ENCODE results near the gene ROBO4. TPM values are rescaled to one million over a fixed set of nuclear protein-coding genes. Genes with fewer than 3 reads are reported as not detected.

The ROBO4 gene
- total and polyA plus RNA-seq, 9 of the 15 experiments (the other 6 are each of a cell fraction or from before 2014, with no cell fraction given), result not detected

- intact Hi-C loops (cut with micrococcal nuclease) (no loop called here), in situ Hi-C loops (cut with MboI) (no loop called here)
- FAIRE-seq, result no peak
- Histone ChIP-seq H4K20me1 (replicated peaks; ENCODE audit: control insufficient read depth, insufficient read depth, low read length) (0 out of 2 replicates have a peak, but pooled peaks cover 4% of the 10 kb centered on the region), H3K79me2 (ENCODE audit: control insufficient read depth, insufficient read depth, low read length) (no peaks in the 10 kb centered on the region), H3K9me3 (replicated peaks; ENCODE audit: control insufficient read depth, insufficient read depth, low read depth, low read length) (no peaks in the 10 kb centered on the region), H3K36me3 (ENCODE audit: control insufficient read depth, insufficient read depth, low read length) (no peaks in the 10 kb centered on the region), H3K9me1 (ENCODE audit: control insufficient read depth, insufficient read depth, low read length) (peaks cover 2% of the 10 kb centered on the region), H3K27me3 (ENCODE audit: control insufficient read depth in 2 of 2, insufficient read depth in 2 of 2, low read length in 2 of 2) (peaks cover 20 to 65% of the 10 kb centered on the region in 2 experiments), H3K4me1 (replicated peaks in 1 of 2; ENCODE audit: control insufficient read depth in 2 of 2, insufficient read depth in 2 of 2, low read length in 2 of 2) (no peaks in the 10 kb centered on the region), H2AFZ (ENCODE audit: low read depth, low read length) (no peak overlapping the region), H3K4me2 (ENCODE audit: insufficient read depth, low read length) (no peak overlapping the region), H3K9ac (ENCODE audit: insufficient read depth in 1 of 2, low read depth in 2 of 2, low read length in 2 of 2) (no peak overlapping the region), H3K27ac (ENCODE audit: extremely low read depth, low read depth, low read length) (no peak overlapping the region), H3K4me3 (no peak overlapping the region)
- 0% methylated on average over 4 of the region's 4 CpGs for WGBS (ENCODE audit: insufficient coverage, low coverage, missing lambda C conversion rate)
- no TSS peak for BruUV-seq (replicated peaks)
- POLR2A ChIA-PET, result interaction anchor here (1.3 to 1.6 kb wide), 2 partner anchors 13 kb away, joined by 4 to 9 read pairs; no protein-coding TSS in a partner anchor
- CTCF ChIA-PET (ENCODE audit: low intra/inter-chr PET ratio), result no interaction called here
- no peak for DNase-seq (ENCODE audit: extremely low read depth in 1 of 4, low spot score in 3 of 4)
- no peak for ATAC-seq
- TF ChIP-seq, protein P1, sequence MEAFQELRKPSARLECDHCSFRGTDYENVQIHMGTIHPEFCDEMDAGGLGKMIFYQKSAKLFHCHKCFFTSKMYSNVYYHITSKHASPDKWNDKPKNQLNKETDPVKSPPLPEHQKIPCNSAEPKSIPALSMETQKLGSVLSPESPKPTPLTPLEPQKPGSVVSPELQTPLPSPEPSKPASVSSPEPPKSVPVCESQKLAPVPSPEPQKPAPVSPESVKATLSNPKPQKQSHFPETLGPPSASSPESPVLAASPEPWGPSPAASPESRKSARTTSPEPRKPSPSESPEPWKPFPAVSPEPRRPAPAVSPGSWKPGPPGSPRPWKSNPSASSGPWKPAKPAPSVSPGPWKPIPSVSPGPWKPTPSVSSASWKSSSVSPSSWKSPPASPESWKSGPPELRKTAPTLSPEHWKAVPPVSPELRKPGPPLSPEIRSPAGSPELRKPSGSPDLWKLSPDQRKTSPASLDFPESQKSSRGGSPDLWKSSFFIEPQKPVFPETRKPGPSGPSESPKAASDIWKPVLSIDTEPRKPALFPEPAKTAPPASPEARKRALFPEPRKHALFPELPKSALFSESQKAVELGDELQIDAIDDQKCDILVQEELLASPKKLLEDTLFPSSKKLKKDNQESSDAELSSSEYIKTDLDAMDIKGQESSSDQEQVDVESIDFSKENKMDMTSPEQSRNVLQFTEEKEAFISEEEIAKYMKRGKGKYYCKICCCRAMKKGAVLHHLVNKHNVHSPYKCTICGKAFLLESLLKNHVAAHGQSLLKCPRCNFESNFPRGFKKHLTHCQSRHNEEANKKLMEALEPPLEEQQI (IDR thresholded peaks at IDR 0.05), result no peak
- TF ChIP-seq ZC3H11A (IDR thresholded peaks at IDR 0.05; ENCODE audit: low read depth, low read length), result no peak
- no peak for TF ChIP-seq SIX5 (IDR thresholded peaks at IDR 0.05; ENCODE audit: borderline replicate concordance in 1 of 2, insufficient read depth in 1 of 2, low read depth in 1 of 2, low read length in 2 of 2)
- TF ChIP-seq, protein P2, sequence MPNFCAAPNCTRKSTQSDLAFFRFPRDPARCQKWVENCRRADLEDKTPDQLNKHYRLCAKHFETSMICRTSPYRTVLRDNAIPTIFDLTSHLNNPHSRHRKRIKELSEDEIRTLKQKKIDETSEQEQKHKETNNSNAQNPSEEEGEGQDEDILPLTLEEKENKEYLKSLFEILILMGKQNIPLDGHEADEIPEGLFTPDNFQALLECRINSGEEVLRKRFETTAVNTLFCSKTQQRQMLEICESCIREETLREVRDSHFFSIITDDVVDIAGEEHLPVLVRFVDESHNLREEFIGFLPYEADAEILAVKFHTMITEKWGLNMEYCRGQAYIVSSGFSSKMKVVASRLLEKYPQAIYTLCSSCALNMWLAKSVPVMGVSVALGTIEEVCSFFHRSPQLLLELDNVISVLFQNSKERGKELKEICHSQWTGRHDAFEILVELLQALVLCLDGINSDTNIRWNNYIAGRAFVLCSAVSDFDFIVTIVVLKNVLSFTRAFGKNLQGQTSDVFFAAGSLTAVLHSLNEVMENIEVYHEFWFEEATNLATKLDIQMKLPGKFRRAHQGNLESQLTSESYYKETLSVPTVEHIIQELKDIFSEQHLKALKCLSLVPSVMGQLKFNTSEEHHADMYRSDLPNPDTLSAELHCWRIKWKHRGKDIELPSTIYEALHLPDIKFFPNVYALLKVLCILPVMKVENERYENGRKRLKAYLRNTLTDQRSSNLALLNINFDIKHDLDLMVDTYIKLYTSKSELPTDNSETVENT (CRISPR knock-in tag; IDR thresholded peaks at IDR 0.05), result no peak
- TF ChIP-seq ATF2 (CRISPR knock-in tag; IDR thresholded peaks at IDR 0.05), result no peak
- no peak for TF ChIP-seq CHD1 (IDR thresholded peaks at IDR 0.05; ENCODE audit: low read length)
- TF ChIP-seq, protein P3, sequence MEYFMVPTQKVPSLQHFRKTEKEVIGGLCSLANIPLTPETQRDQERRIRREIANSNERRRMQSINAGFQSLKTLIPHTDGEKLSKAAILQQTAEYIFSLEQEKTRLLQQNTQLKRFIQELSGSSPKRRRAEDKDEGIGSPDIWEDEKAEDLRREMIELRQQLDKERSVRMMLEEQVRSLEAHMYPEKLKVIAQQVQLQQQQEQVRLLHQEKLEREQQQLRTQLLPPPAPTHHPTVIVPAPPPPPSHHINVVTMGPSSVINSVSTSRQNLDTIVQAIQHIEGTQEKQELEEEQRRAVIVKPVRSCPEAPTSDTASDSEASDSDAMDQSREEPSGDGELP (CRISPR knock-in tag; IDR thresholded peaks at IDR 0.05; ENCODE audit: borderline replicate concordance), result no peak
- no peak for TF ChIP-seq ZNF696 (CRISPR knock-in tag; conservative IDR thresholded peaks at IDR 0.05)
- no peak for TF ChIP-seq MYBL2 (IDR thresholded peaks at IDR 0.05; ENCODE audit: low read depth)
- TF ChIP-seq MYBL2 (CRISPR knock-in tag; IDR thresholded peaks at IDR 0.05; ENCODE audit: borderline replicate concordance), result no peak
- TF ChIP-seq L3MBTL2 (IDR thresholded peaks at IDR 0.05), result no peak
- TF ChIP-seq PPARD (CRISPR knock-in tag; IDR thresholded peaks at IDR 0.05), result no peak
- no peak for TF ChIP-seq ELF1 (tag; IDR thresholded peaks at IDR 0.05)
- no peak for TF ChIP-seq SIN3A (IDR thresholded peaks at IDR 0.05; ENCODE audit: borderline replicate concordance in 2 of 2, control insufficient read depth in 1 of 2, low read depth in 2 of 2, low read length in 2 of 2)
Observed at GRCh38 chr11:124894606-124895430, 2.8 kb downstream of the ROBO4 start.

All from K562 (cell line).